GM12892 (cell line): ENCODE measurements around the gene TBC1D22A.

Experiments
- POLR2A ChIP-seq: IDR thresholded peaks from 2 replicates; pipeline ENCODE4 v1.6.1; 2011; ENCODE audit warnings: low read depth, low read length, control low read depth
- POLR2AphosphoS5 ChIP-seq: IDR thresholded peaks from 2 replicates; pipeline ENCODE4 v1.6.1; 2011; ENCODE audit warnings: low read depth, low read length, control low read depth
- TAF1 ChIP-seq: IDR thresholded peaks from 2 replicates; pipeline ENCODE4 v1.6.1; 2011; ENCODE audit warnings: low read depth, mild to moderate bottlenecking, control low read depth, low read length, borderline replicate concordance

- no peak for TF ChIP-seq POLR2AphosphoS5
- TF ChIP-seq TAF1, result no peak
- no peak for TF ChIP-seq POLR2A
These were observed 91.8 kb downstream of the TBC1D22A start for GRCh38 chr22:46854125-46854870.
